ENCODE measurements around the gene TRMT2A. TPM values are rescaled to one million over a fixed set of nuclear protein-coding genes. Genes with fewer than 3 reads are reported as not detected.
A peak's percentile ranks its signal among the peaks of the same experiment; 100 is the strongest.

The TRMT2A gene
- total and polyA plus RNA-seq, 2 of the 8 experiments (the other 6 are each of a cell fraction or from before 2014, with no cell fraction given), result 44.9 to 50.3 TPM

DNA sequence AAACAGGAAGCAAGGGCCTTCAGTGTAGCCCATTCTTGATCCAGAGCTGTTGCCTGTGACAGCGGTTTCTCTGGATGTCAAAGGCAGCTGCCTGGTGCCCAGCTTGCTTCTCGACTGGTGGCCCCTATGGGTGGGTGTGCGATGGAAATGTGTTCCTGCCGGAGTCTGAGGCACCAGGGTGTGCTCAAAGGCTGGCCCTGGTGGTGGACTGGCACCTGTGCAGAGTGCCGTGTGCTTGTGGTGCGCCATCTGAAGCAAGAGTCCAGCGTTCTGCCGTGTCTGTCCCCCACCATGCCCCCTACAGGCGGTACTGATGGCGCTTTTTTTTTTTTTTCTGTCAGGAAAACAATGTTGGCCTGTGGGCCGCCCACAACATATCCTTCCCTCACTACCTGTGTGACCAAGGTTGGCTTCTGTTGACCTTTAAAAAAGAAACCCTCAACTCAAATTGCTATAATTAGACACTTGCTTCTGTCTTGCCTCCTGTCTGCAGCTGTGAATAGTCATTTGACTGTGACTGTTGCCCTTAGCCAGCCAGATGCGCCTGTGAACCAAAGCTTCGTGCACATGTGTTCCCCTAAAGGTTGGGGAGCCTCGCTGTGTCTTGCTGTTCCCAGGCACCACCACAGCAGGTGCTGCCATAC, 5.9 kb downstream of the TRMT2A start (continued):
- TF ChIP-seq, protein P1, sequence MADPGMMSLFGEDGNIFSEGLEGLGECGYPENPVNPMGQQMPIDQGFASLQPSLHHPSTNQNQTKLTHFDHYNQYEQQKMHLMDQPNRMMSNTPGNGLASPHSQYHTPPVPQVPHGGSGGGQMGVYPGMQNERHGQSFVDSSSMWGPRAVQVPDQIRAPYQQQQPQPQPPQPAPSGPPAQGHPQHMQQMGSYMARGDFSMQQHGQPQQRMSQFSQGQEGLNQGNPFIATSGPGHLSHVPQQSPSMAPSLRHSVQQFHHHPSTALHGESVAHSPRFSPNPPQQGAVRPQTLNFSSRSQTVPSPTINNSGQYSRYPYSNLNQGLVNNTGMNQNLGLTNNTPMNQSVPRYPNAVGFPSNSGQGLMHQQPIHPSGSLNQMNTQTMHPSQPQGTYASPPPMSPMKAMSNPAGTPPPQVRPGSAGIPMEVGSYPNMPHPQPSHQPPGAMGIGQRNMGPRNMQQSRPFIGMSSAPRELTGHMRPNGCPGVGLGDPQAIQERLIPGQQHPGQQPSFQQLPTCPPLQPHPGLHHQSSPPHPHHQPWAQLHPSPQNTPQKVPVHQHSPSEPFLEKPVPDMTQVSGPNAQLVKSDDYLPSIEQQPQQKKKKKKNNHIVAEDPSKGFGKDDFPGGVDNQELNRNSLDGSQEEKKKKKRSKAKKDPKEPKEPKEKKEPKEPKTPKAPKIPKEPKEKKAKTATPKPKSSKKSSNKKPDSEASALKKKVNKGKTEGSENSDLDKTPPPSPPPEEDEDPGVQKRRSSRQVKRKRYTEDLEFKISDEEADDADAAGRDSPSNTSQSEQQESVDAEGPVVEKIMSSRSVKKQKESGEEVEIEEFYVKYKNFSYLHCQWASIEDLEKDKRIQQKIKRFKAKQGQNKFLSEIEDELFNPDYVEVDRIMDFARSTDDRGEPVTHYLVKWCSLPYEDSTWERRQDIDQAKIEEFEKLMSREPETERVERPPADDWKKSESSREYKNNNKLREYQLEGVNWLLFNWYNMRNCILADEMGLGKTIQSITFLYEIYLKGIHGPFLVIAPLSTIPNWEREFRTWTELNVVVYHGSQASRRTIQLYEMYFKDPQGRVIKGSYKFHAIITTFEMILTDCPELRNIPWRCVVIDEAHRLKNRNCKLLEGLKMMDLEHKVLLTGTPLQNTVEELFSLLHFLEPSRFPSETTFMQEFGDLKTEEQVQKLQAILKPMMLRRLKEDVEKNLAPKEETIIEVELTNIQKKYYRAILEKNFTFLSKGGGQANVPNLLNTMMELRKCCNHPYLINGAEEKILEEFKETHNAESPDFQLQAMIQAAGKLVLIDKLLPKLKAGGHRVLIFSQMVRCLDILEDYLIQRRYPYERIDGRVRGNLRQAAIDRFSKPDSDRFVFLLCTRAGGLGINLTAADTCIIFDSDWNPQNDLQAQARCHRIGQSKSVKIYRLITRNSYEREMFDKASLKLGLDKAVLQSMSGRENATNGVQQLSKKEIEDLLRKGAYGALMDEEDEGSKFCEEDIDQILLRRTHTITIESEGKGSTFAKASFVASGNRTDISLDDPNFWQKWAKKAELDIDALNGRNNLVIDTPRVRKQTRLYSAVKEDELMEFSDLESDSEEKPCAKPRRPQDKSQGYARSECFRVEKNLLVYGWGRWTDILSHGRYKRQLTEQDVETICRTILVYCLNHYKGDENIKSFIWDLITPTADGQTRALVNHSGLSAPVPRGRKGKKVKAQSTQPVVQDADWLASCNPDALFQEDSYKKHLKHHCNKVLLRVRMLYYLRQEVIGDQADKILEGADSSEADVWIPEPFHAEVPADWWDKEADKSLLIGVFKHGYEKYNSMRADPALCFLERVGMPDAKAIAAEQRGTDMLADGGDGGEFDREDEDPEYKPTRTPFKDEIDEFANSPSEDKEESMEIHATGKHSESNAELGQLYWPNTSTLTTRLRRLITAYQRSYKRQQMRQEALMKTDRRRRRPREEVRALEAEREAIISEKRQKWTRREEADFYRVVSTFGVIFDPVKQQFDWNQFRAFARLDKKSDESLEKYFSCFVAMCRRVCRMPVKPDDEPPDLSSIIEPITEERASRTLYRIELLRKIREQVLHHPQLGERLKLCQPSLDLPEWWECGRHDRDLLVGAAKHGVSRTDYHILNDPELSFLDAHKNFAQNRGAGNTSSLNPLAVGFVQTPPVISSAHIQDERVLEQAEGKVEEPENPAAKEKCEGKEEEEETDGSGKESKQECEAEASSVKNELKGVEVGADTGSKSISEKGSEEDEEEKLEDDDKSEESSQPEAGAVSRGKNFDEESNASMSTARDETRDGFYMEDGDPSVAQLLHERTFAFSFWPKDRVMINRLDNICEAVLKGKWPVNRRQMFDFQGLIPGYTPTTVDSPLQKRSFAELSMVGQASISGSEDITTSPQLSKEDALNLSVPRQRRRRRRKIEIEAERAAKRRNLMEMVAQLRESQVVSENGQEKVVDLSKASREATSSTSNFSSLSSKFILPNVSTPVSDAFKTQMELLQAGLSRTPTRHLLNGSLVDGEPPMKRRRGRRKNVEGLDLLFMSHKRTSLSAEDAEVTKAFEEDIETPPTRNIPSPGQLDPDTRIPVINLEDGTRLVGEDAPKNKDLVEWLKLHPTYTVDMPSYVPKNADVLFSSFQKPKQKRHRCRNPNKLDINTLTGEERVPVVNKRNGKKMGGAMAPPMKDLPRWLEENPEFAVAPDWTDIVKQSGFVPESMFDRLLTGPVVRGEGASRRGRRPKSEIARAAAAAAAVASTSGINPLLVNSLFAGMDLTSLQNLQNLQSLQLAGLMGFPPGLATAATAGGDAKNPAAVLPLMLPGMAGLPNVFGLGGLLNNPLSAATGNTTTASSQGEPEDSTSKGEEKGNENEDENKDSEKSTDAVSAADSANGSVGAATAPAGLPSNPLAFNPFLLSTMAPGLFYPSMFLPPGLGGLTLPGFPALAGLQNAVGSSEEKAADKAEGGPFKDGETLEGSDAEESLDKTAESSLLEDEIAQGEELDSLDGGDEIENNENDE (IDR thresholded peaks at IDR 0.05; ENCODE audit: insufficient replicate concordance, low read length), result no peak
- TF ChIP-seq, protein P2, sequence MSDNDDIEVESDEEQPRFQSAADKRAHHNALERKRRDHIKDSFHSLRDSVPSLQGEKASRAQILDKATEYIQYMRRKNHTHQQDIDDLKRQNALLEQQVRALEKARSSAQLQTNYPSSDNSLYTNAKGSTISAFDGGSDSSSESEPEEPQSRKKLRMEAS (IDR thresholded peaks at IDR 0.05), result peak; percentile 22; the same call in 1 of the 2 replicates
- TF ChIP-seq SIN3A (conservative IDR thresholded peaks at IDR 0.05 in 1 of 2, IDR thresholded peaks at IDR 0.05 in 1 of 2; ENCODE audit: low read depth in 1 of 2, low read length in 2 of 2), result peak in 1 of 2 experiments; percentile 59; a peak in 1 of 4 replicates
- TF ChIP-seq TAF1 (IDR thresholded peaks at IDR 0.05; ENCODE audit: low read depth, low read length), result 0 out of 2 replicates have a peak, but pooled peaks have one; percentile 21
